Prostate gland (tissue), 2 donors: ENCODE measurements around the gene ADCY4.

Experiments
- CTCF ChIP-seq, 4 experiments: fragments of 200-600 bp in 2 of 4; fragments of 450-650 bp in 2 of 4; sonication (generic) in 2 of 4; IDR thresholded peaks; 1 replicate in 3 of 4; 2 replicates in 1 of 4; pipeline ENCODE4 v1.5.1; 2016 to 2019; ENCODE audit warnings: antibody characterized with exemption in 4 of 4, mild to moderate bottlenecking in 2 of 4, moderate library complexity in 2 of 4
- POLR2AphosphoS5 ChIP-seq: sonication (generic); formaldehyde crosslinking; IDR thresholded peaks from one replicate; pipeline ENCODE4 v1.6.1; 2017; ENCODE audit warnings: antibody characterized with exemption

DNA sequence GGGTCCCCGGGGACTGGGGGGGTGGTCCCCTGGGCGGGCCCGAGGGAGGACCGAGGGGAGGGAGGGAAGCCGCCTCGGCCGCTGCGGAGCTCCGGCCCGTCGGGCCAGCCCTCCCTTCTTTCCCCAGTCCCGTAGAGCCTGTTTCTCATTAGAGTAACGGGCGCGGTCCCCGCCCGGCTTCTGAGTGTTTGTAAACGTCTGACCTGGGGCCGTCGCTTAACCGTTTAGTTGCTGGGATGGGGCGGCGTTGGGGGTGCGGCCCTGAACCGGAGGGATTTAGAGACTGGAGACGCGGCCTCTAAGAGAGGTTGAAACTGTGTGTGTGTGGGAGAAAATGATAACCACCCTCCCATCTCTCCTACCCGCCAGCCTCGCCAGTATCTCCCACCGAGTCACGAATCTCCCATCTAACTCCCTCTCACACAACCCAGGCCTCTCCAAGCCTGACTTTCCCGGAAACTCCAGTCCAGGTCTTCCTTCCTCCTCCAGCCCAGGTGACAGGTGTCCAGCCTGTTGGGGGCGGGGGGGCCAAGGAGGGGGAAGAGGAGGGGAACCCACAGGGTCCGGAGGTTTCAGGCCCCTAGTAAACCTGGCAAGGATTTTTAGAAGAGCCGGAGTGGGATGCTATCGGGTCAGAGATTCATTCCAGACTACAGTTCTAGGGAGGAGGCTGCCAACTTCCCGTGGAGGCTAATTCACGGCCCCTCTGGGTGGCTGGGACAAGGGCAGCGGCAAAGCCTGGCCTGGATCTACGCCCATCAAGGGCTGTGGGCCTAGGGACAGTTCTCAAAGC is 32.0 kb upstream of the ADCY4 start:
- no peak for TF ChIP-seq CTCF (IDR thresholded peaks at IDR 0.05)
- no peak for TF ChIP-seq POLR2AphosphoS5
